Activated CD8-positive, alpha-beta T cell treated with anti-CD3 and anti-CD28 coated beads, Interleukin-2, amount 10 ng/mL, durations not matched to agents 7 days and 5 days (primary cell): ENCODE data around the gene LAMA4. TPM values are rescaled to one million over a fixed set of nuclear protein-coding genes. Genes with fewer than 3 reads are reported as not detected.

ENCODE experiments used
- ATAC-seq: fragments of 150-1000 bp; cut with Tn5 transposase; one replicate; pipeline ENCODE4 v1.10.0; 2021; ENCODE audit warnings: moderate library complexity
- CTCF ChIA-PET: fragments of 350-600 bp; sonication (Branson Sonifier 250); formaldehyde crosslinking; loops from one replicate; lab custom pipeline; 2021; ENCODE audit warnings: antibody characterized with exemption; lab: Charles Lee
- POLR2A ChIA-PET: fragments of 350-600 bp; sonication (Branson Sonifier 250); formaldehyde crosslinking; loops from one replicate; lab custom pipeline; 2021; ENCODE audit warnings: antibody characterized with exemption; lab: Charles Lee
- DNase-seq: peaks from one replicate; pipeline ENCODE4 v3.0.0-alpha.2; 2020
- H3K27ac Mint-ChIP-seq: one replicate; pipeline ENCODE4 v1.8.0; 2021; ENCODE audit warnings: mild to moderate bottlenecking, mixed read lengths
- H3K27me3 Mint-ChIP-seq: one replicate; pipeline ENCODE4 v1.8.0; 2021; ENCODE audit warnings: low read depth, mixed read lengths
- H3K36me3 Mint-ChIP-seq: one replicate; pipeline ENCODE4 v1.8.0; 2021; ENCODE audit warnings: low read depth, mixed read lengths
- H3K4me1 Mint-ChIP-seq: one replicate; pipeline ENCODE4 v1.8.0; 2021; ENCODE audit warnings: low read depth, mixed read lengths
- H3K4me3 Mint-ChIP-seq: one replicate; pipeline ENCODE4 v1.8.0; 2021; ENCODE audit warnings: mild to moderate bottlenecking, mixed read lengths
- H3K9me3 Mint-ChIP-seq: one replicate; pipeline ENCODE4 v1.8.0; 2022; ENCODE audit warnings: mixed read lengths; ENCODE audit not compliant: insufficient read depth
- total RNA-seq, 2 experiments: library from RNA; stranded (reverse); gene quantifications; one replicate each; pipeline ENCODE4 v1.2.3, GENCODE V29; 2021

LAMA4 gene
- total RNA-seq, 2 experiments from 2014 or later: not detected

DNA sequence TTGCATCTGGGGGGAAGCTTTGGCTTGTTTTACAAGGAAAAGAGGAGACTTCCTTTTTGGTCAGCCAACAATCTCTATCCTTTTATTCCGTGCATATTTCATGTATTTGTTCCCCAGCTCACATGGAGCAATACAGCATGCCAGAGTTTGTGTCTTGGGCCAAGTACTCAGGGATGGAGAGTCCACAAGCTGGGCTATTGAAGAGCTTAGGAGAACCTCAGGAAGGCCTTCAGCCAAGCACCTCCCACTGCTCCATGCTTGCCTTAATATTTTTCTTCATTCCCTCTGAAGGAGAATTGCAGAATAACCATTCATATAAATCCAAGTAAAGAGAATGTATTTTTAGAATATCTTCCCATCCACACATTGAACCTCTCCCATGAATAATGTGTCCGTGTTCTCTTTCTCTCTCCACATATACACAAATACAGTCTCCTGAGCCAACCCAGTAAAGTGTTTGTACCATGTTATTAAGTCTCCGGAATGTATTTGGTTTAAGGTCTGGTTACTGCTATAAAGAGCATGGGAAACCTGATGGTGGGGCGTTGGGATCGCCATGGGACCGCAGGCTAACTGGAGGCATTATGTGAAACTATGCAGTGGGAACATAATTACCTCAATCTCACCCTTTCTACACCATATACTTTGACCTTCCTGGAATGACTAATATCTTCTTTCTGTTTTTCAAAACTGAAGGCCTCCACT lies 3.0 kb downstream of the LAMA4 start:
- DNase-seq: peak; percentile 5
- Mint-ChIP-seq H3K36me3 (no peaks in the 10 kb centered on the region), H3K27me3 (peaks cover 59% of the 10 kb centered on the region), H3K4me1 (peaks cover 12% of the 10 kb centered on the region), H3K4me3 (no peak overlapping the region), H3K9me3 (no peaks in the 10 kb centered on the region), H3K27ac (no peak overlapping the region)
- no peak for ATAC-seq
- ChIA-PET CTCF (no interaction called here), POLR2A (no interaction called here)

DNA sequence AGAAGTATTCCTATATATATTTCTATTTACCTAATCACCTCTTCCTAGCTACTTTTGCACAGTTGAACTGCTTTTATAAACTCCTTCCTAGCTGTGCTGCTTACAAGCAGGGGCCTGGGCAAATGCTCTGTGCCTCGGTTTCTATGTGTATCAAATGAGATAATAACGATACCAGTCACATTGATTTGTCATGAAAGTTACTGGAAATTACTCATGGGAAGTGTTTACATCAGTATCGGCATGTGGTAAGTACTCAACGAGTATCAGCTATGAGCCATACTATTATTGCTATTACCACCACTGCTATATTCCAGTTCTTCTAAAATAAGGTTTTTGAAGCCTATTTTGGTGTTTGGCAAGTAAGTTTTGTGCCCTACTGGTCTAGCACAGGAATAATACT lies 4.9 kb downstream of the LAMA4 start:
- ChIA-PET POLR2A (interaction anchor here (0.7 kb wide), 1 partner anchor 1657 kb away, joined by 3 read pairs; no protein-coding TSS in a partner anchor), CTCF (no interaction called here)
- Mint-ChIP-seq H3K36me3 (no peaks in the 10 kb centered on the region), H3K4me1 (peaks cover 11% of the 10 kb centered on the region), H3K27me3 (peaks cover 54% of the 10 kb centered on the region), H3K9me3 (no peaks in the 10 kb centered on the region), H3K27ac (no peak overlapping the region), H3K4me3 (no peak overlapping the region)
- ATAC-seq: no peak
- no peak for DNase-seq

DNA sequence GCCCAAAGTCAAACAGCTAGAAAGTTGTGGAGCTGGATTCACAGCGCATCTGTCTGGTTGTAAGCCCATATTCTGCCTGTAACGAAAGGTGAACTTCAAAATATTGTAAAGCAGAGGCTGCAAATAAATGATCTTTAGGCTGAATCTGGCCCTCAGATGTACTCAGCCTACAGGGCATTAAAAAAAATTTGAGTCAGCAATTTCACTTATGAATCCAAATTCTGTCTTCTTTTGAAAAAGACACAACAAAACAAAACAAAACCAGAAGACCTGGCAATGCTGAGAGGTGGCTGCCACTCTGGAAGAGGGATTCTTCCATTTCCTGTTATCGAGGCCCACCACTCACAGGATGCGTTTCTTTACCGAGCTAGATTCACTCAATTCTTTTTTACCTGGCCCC lies 7.1 kb downstream of the LAMA4 start:
- CTCF ChIA-PET: no interaction called here
- no peak for ATAC-seq

DNA sequence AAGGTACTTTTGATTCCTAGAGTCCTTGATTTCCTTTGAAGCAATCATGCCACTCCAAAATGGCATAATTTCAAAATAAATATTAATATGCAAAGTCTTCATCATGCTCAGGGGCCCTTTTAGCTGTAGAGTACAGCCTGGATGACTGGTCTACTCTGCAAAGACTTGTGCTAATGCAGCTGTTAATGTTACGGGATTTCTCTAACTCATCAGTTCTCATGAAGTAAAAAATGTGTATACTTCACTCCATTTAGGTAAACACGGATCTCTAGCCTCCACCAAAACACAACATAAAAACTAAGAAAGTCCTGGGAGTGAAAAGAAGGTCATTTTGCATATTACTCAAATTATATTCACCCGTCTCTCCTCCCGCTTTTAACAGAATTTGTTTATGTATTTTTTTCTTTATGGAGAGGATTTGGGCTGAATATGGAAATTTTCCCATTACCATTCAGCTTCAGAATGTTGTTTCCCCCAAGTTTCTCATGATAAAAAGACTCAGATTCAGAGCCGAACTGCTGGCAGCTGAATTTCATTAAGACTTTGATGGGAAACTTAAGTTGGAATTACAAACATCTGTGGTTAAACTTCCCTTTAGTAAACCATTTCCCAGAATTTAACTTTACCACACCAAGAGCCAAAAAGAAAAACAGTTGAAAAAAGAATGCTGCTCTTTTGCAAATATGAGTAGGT lies 8.7 kb downstream of the LAMA4 start:
- CTCF ChIA-PET: interaction anchor here (0.6 kb wide), 1 partner anchor 27 kb away, joined by 3 read pairs; no protein-coding TSS in a partner anchor
- H3K27me3 Mint-ChIP-seq: peaks cover 43% of the 10 kb centered on the region
- no peaks in the 10 kb centered on the region for H3K36me3 Mint-ChIP-seq
- no peak overlapping the region for H3K27ac Mint-ChIP-seq
- H3K4me3 Mint-ChIP-seq: no peak overlapping the region
- peaks cover 14% of the 10 kb centered on the region for H3K4me1 Mint-ChIP-seq
- POLR2A ChIA-PET: no interaction called here
- ATAC-seq (no peak), DNase-seq (no peak)
- no peaks in the 10 kb centered on the region for H3K9me3 Mint-ChIP-seq

More for the DNA sequence above, 7.1 kb downstream of the LAMA4 start:
- POLR2A ChIA-PET: no interaction called here
- H3K9me3 Mint-ChIP-seq: no peaks in the 10 kb centered on the region
- H3K36me3 Mint-ChIP-seq: no peaks in the 10 kb centered on the region
- H3K27ac Mint-ChIP-seq: no peak overlapping the region
- peaks cover 45% of the 10 kb centered on the region for H3K27me3 Mint-ChIP-seq
- DNase-seq: no peak
- H3K4me1 Mint-ChIP-seq: peaks cover 6% of the 10 kb centered on the region
- H3K4me3 Mint-ChIP-seq: no peak overlapping the region

DNA sequence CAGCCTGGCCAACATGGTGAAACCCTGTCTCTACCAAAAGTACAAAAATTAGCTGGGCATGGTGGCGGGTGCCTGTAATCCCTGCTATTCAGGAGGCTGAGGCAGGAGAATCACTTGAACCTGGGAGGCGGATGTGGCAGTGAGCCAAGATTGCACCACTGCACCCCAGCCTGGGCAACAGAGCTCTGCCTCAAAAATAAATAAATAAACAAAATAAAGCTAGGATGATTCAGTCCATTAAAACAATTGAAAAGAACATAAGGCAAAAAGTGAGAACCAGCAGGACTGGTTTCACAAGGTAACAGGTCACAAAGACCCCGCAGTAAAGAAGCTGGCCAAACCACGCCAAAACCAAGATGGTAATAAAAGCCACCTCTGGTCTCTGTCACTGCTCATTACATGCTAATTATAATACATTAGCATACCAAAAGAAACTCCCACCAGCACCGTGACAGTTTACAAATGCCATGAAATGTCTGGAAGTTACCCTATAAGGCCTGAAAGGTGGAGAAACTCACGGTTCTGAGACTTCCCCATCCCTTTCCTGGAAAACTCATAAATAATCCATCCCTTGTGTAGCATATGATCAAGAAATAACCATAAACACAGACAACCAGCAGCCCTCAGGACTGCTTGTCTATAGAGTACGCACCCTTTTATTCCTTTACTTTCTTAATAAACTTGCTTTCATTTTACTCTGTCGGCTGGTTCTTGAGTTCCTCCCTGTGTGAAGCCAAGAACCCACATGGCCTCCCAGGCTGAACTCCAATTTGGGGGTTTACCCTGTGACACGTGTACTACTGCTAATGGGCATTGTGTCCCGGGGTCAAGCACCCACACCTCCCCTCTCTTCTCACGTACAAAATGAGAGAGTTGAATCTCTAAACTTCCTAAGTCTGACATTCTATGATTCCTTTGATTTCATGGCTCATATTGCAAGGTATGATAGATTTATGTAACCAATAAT lies 10.2 kb downstream of the LAMA4 start:
- no peaks in the 10 kb centered on the region for H3K36me3 Mint-ChIP-seq

DNA sequence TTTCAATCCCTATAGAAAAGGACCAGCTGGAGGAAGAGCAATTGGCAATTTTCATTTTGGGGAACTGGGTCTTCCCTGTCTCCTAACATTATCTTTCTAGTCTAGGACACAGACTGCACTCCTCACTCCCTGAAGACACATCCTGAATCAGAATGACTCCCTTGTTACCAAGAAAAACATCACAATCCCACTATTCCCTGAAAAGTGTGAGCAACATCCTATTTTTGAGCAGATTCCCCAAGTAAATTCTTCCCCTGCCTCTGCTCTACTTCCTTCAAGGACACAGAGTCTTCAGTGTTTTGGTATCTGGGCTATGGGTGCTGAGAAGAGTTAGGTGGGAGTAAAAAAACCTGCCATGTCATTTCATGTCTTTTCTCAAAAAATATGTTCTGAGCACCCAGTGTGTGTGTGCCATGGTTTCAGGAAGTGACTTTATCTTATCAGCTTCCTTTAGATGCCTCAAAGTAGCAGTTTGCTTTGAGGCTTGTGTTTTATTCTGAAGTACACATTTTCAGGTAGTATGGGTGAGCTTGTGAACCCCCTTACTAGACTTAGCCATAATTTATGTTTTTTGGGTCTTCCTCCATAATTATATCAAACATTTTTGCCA lies 12.4 kb downstream of the LAMA4 start:
- no peaks in the 10 kb centered on the region for H3K36me3 Mint-ChIP-seq
- H3K4me1 Mint-ChIP-seq: peaks cover 15% of the 10 kb centered on the region
- no peak overlapping the region for H3K27ac Mint-ChIP-seq
- peaks cover 41% of the 10 kb centered on the region for H3K27me3 Mint-ChIP-seq
- no peaks in the 10 kb centered on the region for H3K9me3 Mint-ChIP-seq
- DNase-seq (no peak), ATAC-seq (peak; percentile 44)
- CTCF ChIA-PET: no interaction called here
- no peak overlapping the region for H3K4me3 Mint-ChIP-seq
- POLR2A ChIA-PET: no interaction called here

More for the DNA sequence above, 10.2 kb downstream of the LAMA4 start:
- Mint-ChIP-seq H3K27ac (no peak overlapping the region), H3K9me3 (no peaks in the 10 kb centered on the region), H3K4me1 (peaks cover 14% of the 10 kb centered on the region), H3K27me3 (peaks cover 40% of the 10 kb centered on the region), H3K4me3 (no peak overlapping the region)
- CTCF ChIA-PET: no interaction called here
- no peak for ATAC-seq
- DNase-seq: no peak
- POLR2A ChIA-PET: no interaction called here

DNA sequence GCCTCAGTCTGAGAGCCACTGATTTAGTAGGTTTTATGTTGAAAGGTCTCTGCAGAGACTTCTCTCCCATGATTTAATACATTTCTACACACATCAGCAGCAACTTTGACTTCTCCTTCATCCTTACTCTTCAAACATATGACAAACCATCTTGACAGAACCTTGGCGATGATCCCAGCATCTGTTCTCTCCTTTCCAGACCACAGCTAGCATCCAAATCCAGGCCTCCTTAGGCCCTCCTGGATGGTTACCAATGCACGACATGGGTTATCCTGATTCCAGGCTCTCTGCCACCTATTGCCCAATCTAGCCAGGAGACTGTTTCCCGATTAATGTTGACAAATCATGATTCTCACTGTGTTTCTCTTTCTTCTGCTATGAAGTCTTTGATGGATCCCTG lies 16.8 kb downstream of the LAMA4 start:
- ATAC-seq: no peak

DNA sequence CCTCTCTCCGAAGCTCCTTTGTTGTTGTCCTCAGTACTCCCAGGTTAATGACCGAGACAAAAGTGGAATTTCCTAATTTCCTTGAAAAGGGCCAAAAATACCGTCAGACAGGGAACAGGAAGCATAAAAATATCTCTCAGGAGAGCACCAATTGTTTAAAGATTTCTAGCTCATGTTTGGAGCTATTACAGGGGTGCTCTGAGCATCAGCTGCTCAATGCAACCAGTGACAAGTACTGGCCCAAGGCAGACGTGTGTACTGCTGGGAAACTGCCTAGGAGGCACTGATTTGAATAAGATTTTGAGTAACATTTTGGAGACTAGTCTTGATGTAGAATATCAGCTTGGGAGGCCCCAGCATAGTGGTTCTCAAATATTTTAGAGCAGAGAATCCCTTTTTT lies 17.3 kb downstream of the LAMA4 start:
- peaks cover 27% of the 10 kb centered on the region for H3K4me1 Mint-ChIP-seq
- ATAC-seq: no peak
- H3K36me3 Mint-ChIP-seq: no peaks in the 10 kb centered on the region
- ChIA-PET CTCF (interaction anchor here (0.8 to 1.3 kb wide), 2 partner anchors 74 to 528 kb away, joined by 3 to 5 read pairs; no protein-coding TSS in a partner anchor), POLR2A (interaction anchor here (1.5 kb wide), 1 partner anchor 17 kb away, joined by 5 read pairs; the partner anchor contains the start of gene LAMA4)
- H3K4me3 Mint-ChIP-seq: no peak overlapping the region
- peaks cover 57% of the 10 kb centered on the region for H3K27me3 Mint-ChIP-seq
- no peaks in the 10 kb centered on the region for H3K9me3 Mint-ChIP-seq
- no peak for DNase-seq
- H3K27ac Mint-ChIP-seq: no peak overlapping the region

More for the DNA sequence above, 16.8 kb downstream of the LAMA4 start:
- H3K27ac Mint-ChIP-seq: no peak overlapping the region
- ChIA-PET CTCF (no interaction called here), POLR2A (no interaction called here)
- peaks cover 60% of the 10 kb centered on the region for H3K27me3 Mint-ChIP-seq
- no peak for DNase-seq
- H3K36me3 Mint-ChIP-seq: no peaks in the 10 kb centered on the region
- H3K9me3 Mint-ChIP-seq: no peaks in the 10 kb centered on the region
- peaks cover 32% of the 10 kb centered on the region for H3K4me1 Mint-ChIP-seq
- no peak overlapping the region for H3K4me3 Mint-ChIP-seq

DNA sequence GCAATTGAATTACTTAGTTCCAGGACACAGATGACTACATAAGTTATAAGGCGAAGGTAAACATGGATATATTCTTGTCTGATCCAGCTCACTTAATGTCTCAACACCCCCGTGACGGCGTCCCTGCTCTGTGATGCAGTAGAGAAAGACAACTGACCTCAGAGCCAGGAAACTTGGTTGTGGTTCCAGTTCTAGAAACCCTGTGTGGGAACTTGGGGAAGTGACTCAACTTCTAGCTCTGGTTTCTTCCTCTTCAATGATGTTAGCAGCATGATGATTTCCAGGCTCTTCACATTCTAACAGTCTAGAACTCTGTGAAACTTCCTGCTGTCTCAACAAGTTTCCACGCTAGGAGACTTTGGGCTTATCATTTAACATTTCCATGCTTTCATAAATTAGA lies 18.4 kb downstream of the LAMA4 start:
- Mint-ChIP-seq H3K9me3 (no peaks in the 10 kb centered on the region), H3K27me3 (peaks cover 59% of the 10 kb centered on the region), H3K27ac (no peak overlapping the region), H3K36me3 (no peaks in the 10 kb centered on the region), H3K4me3 (no peak overlapping the region), H3K4me1 (peaks cover 21% of the 10 kb centered on the region)
- ATAC-seq (peak; percentile 79), DNase-seq (peak; percentile 75)
- CTCF ChIA-PET: interaction anchor here (0.8 to 1.3 kb wide), 2 partner anchors 50 to 73 kb away, joined by 4 to 5 read pairs; no protein-coding TSS in a partner anchor
- POLR2A ChIA-PET: interaction anchor here (0.7 to 1.5 kb wide), 2 partner anchors 18 to 48 kb away, joined by 3 to 5 read pairs; partner anchors contain the start of gene LAMA4

DNA sequence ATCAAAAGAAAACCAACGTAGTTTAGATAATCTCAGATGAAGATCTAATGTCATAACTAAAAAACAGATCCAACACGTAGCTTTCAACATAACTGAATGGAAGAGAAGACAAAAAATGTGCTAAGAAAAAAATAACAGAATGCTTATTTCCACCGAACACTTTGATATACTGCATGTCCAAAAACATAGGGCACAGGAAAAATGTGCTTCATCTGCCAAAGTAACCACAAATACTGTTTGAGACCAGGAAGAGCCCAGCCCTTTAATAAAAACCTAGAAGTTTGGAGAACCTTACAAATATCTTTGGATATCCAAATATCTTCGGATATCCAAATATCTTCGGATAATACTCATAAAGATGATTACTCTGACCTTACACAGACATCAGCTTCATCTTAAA lies 19.8 kb downstream of the LAMA4 start:
- Mint-ChIP-seq H3K36me3 (no peaks in the 10 kb centered on the region), H3K4me3 (no peak overlapping the region), H3K27ac (no peak overlapping the region), H3K9me3 (no peaks in the 10 kb centered on the region), H3K27me3 (peaks cover 62% of the 10 kb centered on the region), H3K4me1 (peaks cover 21% of the 10 kb centered on the region)
- no peak for DNase-seq
- ChIA-PET CTCF (no interaction called here), POLR2A (no interaction called here)
- no peak for ATAC-seq

DNA sequence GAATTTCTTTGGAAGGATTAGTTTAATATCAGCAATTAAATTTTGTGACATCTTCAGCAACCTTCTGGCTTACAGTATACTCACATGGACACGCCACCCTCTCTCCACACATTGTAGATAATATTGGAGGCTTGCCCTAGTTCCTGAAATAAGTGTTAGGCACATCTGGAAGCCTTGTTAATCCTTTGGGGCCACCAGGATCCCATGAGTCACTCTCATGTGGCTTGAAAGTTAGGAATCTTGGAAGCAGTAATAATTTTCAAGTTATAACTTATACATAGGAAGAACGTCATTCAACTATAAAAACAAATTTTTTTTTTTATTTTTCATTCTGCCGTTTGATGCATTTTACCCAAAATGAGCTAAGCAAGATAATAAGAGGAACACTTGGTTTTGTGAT lies 20.5 kb downstream of the LAMA4 start:
- Mint-ChIP-seq H3K36me3 (no peaks in the 10 kb centered on the region), H3K4me3 (no peak overlapping the region), H3K27me3 (peaks cover 66% of the 10 kb centered on the region), H3K27ac (no peak overlapping the region), H3K4me1 (peaks cover 21% of the 10 kb centered on the region), H3K9me3 (no peaks in the 10 kb centered on the region)
- no peak for DNase-seq
- CTCF ChIA-PET: no interaction called here
- ATAC-seq: no peak
- POLR2A ChIA-PET: no interaction called here
